T-helper 2 cell treated with Interferon-gamma antibody and Interleukin-4, amounts not matched to agents 100 ng/mL and 5 ng/mL, for 36 hours (primary cell): ENCODE data around the gene PTX4. TPM values are rescaled to one million over a fixed set of nuclear protein-coding genes. Genes with fewer than 3 reads are reported as not detected.
"Not testable (repeated sequence)": the region's sequence is repeated elsewhere in the genome, so short reads cannot be mapped to it uniquely, and the experiment has no call there.

Experiments used
- intact Hi-C: fragments of 100-400 bp; cut with micrococcal nuclease; formaldehyde crosslinking; loops from one replicate; pipeline ENCODE4 v1.15.1; 2023
- total RNA-seq: library from RNA; stranded (reverse); gene quantifications from 2 replicates; pipeline ENCODE4 v1.2.3, GENCODE V29; 2022

The PTX4 gene
- total RNA-seq, 1 donor from 2014 or later = not detected

GRCh38 chr16:1487395-1488053, 1.2 kb downstream of the PTX4 start:
- intact Hi-C loops = no loop called here

- intact Hi-C loops = no loop called here
Measured at GRCh38 chr16:1486551-1487390, 2.0 kb downstream of the PTX4 start.

GRCh38 chr16:1485847-1486496, 2.8 kb downstream of the PTX4 start:
- intact Hi-C loops = no loop called here

DNA sequence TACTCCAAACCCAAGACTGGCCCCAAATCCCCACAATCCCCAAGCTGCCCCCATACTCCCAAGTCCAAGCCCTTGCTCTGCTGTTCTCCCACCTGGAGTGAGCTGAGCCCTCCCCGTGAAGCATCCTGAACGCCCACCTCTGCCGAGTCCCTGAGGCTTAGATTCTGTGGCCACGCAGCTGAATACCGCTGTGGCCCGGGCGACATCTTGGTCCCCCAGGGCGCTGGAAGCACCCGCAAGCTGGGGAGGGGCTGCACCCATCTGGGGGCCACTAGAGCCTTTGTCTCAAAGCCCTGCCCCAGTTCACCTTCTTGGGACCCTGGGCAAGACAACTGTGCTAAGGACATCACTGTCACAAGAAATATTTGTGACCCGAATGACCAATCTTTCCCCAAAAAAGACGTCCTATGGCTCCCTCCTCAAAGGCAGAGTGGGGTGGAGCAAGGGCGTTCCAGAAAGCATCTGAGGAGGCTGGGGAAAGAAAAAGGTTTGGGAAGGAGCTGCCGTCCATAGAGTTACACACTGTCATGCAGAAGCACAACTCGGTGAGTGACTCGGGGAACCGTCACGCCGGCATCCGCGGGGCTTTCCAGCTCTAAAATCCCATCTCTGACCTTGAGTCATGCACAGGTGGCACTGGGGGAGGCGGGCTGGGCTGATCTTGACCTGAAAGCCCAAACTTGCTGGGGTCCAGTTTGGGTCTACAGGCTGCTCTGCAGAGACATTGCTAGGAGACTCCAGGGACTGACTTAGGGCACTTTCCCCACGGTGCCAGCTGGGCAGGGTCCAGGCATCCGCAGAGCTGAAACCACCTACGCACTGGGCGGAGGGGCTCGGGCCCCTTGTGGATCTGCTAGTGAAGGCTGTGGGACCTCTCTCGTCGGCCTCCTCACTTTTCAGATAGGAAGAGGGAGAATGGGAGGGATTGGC, 6.6 kb downstream of the PTX4 start:
- intact Hi-C loops = no loop called here

DNA sequence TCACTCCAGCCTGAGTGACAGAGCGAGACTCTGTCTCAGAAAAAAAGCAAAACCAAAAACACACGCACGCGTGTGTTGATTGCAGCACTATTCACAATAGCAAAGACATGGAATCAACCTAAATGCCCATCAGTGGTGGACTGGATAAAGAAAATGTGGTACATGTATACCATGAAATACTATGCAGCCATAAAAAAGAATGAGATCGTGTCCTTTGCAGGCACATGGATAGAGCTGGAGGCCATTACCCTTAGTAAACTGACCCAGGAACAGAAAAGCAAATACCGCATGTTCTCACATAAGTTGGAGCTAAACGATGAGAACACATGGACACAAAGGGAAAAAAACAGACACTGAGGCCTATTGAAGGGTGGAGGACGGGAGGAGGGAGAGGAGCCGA, 9.8 kb downstream of the PTX4 start:
- intact Hi-C loops = loop anchor here (5.0 kb wide), 2 partner anchors 53 to 133 kb away; partner anchors contain the start of genes CRAMP1, IFT140 and TMEM204

- intact Hi-C loops = loop anchor here (5.0 kb wide), 2 partner anchors 55 to 135 kb away; partner anchors contain the start of genes CRAMP1, IFT140 and TMEM204
Measured at GRCh38 chr16:1477033-1477432, 11.7 kb downstream of the PTX4 start.

DNA sequence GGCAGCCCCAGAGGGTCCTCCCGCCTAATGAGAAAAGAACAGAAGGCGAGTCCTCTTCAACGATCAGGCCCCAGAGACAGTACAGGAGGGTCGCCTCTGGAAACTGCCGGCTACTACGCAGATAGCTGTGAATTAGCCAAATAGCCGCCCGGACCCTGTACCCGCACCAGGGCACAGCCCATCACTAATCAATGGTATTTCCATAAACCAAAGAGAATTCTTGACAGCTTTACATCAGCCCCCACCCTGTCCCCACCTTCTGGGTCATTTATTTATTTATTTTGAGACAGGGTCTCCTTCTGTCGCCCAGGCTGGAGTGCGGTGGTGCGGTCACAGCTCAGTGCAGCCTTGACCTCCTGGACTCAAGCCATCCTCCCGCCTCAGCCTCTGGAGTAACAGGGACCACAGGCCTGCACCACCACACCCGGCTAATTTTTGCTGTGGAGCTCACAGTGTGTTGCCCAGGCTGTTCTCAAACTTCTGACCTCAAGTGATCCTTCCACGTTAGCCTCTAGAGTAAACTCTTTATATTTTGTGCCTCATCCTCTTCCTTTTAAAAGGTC, 13.1 kb downstream of the PTX4 start:
- intact Hi-C loops = loop anchor here (2.0 to 5.0 kb wide), 4 partner anchors 17 to 137 kb away; partner anchors contain the start of genes CRAMP1, IFT140, TELO2 and TMEM204

DNA sequence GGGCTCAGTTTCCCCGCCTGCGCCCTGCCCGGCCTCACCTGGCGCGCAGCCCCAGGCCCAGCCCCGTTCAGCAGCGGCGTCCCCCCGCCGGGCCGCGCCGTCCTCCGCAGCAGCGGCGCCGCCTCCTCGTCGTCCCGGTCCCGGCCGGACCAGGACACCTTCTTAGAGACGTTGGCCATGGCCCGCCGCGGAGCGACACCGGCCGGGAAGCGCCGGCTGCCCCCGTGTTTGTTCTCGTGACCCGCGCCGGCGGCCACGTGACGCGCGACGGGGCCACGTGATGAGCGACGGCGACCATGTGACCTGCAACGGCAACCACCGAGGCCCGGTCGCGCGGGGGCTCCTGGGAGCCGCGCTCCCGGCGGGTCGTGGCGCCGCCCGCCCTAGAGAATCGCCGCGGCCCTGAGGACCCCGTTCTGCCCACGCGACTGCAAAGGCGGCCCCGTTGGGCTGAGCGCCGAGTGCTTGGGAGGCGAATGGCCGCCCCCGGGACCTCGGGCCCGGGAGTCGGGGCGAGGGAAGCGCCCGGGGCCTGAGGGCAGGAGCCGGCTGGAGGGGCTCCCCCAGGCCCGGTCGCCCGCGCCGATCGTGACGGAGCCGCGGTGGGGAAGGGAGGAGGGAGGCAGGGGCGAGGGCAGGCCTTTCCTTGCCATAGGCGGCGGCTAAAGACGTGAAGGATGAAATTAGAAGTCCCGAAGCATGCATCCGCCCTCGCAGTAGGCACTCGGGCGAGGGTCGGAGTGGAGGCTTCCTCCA, 13.8 kb downstream of the PTX4 start, which contains the start of gene CLCN7:
Gene CLCN7, minus strand, starts transcription at position 233 of the 756 bp plus-strand sequence. Its CDS starts 54 bp downstream, at position 179.
- intact Hi-C loops = loop anchor here (2.0 to 5.0 kb wide), 4 partner anchors 18 to 137 kb away; partner anchors contain the start of genes CRAMP1, IFT140, TELO2 and TMEM204

DNA sequence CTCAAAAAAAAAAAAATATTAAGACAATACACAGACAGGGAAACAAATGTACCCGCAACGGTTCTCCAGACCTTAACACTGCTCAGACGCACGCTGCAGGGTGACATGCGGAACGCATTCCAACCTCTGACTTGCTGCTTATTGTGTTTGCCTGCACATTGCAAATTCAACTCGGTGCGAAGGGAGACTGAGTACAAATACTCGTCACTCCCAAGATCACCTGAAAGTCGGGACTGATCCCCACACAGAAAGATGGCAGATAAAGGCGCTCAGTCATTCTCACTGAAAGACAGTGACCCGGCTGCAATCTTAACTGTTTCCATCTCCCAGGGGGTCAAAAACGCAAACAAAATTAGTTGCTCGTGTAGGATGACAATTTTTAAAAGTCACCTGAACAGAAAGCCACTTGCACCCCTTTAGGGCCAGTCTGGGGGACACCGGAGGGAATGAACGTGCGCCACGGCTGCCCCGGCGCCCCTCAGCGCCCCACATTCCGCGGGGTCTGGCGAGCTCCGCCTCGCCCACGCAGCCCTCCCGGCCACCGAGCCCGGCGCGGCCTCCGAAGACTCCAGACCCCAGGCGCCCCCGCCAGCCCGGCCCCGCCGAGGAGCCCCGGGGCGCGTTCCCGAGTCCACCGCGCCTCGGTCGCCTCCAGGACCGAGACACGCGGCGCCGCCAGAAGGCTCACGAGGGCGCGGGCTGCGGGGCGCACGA, 14.5 kb downstream of the PTX4 start:
- intact Hi-C loops = loop anchor here (2.0 kb wide), 2 partner anchors 19 to 53 kb away; partner anchors contain the start of genes TELO2 and UQCC4

DNA sequence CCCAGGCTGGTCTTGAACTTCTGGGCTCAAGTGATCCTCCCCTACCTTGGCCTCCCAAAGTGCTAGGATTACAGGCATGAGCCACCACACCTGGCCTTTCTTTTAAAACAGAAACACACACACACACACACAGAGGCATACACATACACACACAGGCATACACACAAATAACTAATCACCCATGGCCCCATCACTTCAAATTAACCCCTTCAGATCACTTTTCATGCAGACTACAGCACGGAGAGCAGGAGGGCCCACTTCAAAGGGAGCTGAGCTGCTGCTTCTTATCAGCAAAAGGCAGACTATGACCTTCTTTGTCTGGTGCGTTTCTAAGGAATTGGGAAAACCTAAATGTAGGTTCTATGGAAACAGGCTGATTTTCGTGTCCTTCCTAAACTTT, 15.8 kb downstream of the PTX4 start:
- intact Hi-C loops = no loop called here

GRCh38 chr16:1471569-1472194, 17.1 kb downstream of the PTX4 start:
- intact Hi-C loops = no loop called here

DNA sequence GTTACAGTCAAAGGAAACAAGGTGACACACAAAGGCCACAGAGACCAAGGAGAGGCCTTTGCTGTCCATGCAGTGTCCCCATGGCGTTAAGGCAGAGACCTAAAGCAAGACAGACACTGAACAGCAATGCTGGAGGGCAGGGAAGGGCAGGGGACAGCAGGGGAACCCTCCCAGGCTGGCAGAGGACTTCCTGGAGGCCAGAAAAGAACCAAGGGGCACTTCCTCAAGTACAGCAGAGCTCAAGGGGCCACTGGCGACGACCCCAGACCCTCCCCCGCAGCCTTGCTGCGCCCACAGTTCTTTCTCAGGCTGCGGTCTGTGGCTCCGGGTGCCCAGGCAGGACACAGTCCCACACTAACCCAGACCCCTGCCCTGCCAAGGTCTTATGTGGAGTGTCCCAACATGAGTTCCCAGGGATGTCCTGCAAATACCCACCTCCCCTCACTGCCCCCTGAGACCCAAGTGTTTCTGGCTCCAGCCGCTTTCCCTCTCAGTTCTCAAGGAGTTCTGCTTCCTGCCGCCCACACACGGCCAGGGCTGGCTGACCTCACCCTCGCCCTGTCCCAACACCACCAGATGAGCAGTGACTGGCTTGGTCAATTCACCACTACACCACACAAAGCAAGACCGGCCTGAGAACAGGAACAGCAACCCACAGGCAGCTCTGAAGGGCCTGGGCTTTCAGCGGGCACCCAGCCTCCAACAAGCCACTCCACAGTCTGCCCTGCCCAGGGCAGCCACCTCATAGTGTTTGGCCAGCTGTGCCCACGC, 18.1 kb downstream of the PTX4 start:
- intact Hi-C loops = no loop called here

- intact Hi-C loops = no loop called here
Measured at GRCh38 chr16:1469693-1470201, 19.0 kb downstream of the PTX4 start.

DNA sequence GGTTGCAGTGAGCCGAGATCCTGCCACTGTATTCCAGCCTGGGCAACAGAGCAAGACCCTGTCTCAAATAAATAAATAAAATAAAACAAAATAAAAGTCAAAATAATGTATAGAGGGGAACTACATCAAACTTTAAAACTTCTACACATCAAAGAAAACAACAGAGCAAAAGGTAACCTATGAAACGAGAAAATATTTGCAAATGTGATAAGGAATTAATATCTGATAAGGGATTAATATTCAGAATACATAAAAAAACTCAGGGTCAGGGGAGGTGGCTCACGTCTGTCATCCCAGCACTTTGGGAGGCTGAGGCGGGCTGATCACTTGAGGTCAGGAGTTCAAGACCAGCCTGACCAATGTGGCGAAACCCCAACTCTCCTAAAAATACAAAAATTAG, 19.6 kb downstream of the PTX4 start:
- intact Hi-C loops = not testable (repeated sequence)

- intact Hi-C loops = no loop called here
Measured at GRCh38 chr16:1468426-1468810, 20.3 kb downstream of the PTX4 start.

GRCh38 chr16:1466968-1467521, 21.7 kb downstream of the PTX4 start:
- intact Hi-C loops = no loop called here

- intact Hi-C loops = no loop called here
Measured at GRCh38 chr16:1466054-1466453, 22.7 kb downstream of the PTX4 start.
